Gastroesophageal sphincter (tissue), 4 donors: ENCODE results near the gene FAM117A. TPM values are rescaled to one million over a fixed set of nuclear protein-coding genes. Genes with fewer than 3 reads are reported as not detected.

Experiments
- ATAC-seq: fragments of 150-250 bp; one replicate; pipeline ENCODE4 v1.9.1; 2016; ENCODE audit warnings: mild to moderate bottlenecking, moderate library complexity
- H3K27ac ChIP-seq, 4 donors: fragments of 200-600 bp; sonication (generic) in 3 of 4; 1 replicate in 3 of 4; 2 replicates in 1 of 4; pipeline ENCODE4 v1.5.1; 2016 to 2019
- H3K27me3 ChIP-seq: fragments of 200-600 bp; sonication (generic); one replicate; pipeline ENCODE4 v1.5.1; 2019
- H3K36me3 ChIP-seq, 2 donors: fragments of 200-600 bp; sonication (generic); one replicate each; pipeline ENCODE4 v1.5.1; 2019; ENCODE audit warnings: control low read depth in 1 of 2
- H3K4me1 ChIP-seq, 3 donors: fragments of 200-600 bp; sonication (generic); 1 replicate in 2 of 3; 2 replicates in 1 of 3; pipeline ENCODE4 v1.5.1; 2016 to 2019; ENCODE audit warnings: control low read depth in 2 of 3
- H3K4me3 ChIP-seq, 2 donors: fragments of 200-600 bp; sonication (generic); one replicate each; pipeline ENCODE4 v1.5.1; 2019; ENCODE audit warnings: mild to moderate bottlenecking in 1 of 2, moderate library complexity in 1 of 2
- H3K9me3 ChIP-seq, 3 donors: fragments of 200-600 bp; sonication (generic); one replicate each; pipeline ENCODE4 v1.5.1; 2017 to 2019; ENCODE audit warnings: control low read depth in 2 of 3
- CTCF ChIP-seq, 4 experiments: fragments of 200-600 bp in 2 of 4; fragments of 450-650 bp in 2 of 4; sonication (generic) in 1 of 4; IDR thresholded peaks; one replicate each; pipeline ENCODE4 v1.5.1; 2017 to 2019; ENCODE audit warnings: antibody characterized with exemption in 4 of 4, mild to moderate bottlenecking in 2 of 4, moderate library complexity in 2 of 4
- EP300 ChIP-seq: sonication (generic); formaldehyde crosslinking; IDR thresholded peaks from one replicate; pipeline ENCODE4 v1.6.1; 2017; ENCODE audit warnings: antibody characterized with exemption, mild to moderate bottlenecking
- POLR2A ChIP-seq, 2 donors: fragments of 450-650 bp; IDR thresholded peaks; one replicate each; pipeline ENCODE4 v1.6.1; 2017; ENCODE audit warnings: antibody characterized with exemption in 2 of 2, mild to moderate bottlenecking in 2 of 2, moderate library complexity in 1 of 2
- POLR2AphosphoS5 ChIP-seq: sonication (generic); formaldehyde crosslinking; IDR thresholded peaks from one replicate; pipeline ENCODE4 v1.6.1; 2017; ENCODE audit warnings: antibody characterized with exemption
- WGBS, 2 donors: methylation state at CpG; one replicate each; pipeline ENCODE4 v1.1.5; 2018; ENCODE audit warnings: low coverage in 1 of 2; 5-methylcytosine and 5-hydroxymethylcytosine counted together
- total RNA-seq, 4 donors: library from RNA; depleted of rRNA; stranded (reverse); fragments of >200 nt; gene quantifications; one replicate each; pipeline ENCODE4 v1.1.0, GENCODE V29; 2016

The FAM117A gene
- total RNA-seq, 4 donors from 2014 or later = 12.4 to 39.5 (median 19.8) TPM

GRCh38 chr17:49779156-49779738, 15.3 kb upstream of the FAM117A start:
- no peak overlapping the region for H3K4me3 ChIP-seq
- TF ChIP-seq POLR2A (IDR thresholded peaks at IDR 0.05) = no peak
- no peak for TF ChIP-seq CTCF (IDR thresholded peaks at IDR 0.05)
- no peak for TF ChIP-seq POLR2AphosphoS5
- TF ChIP-seq EP300 = no peak
- H3K27me3 ChIP-seq = no peaks in the 10 kb centered on the region
- H3K27ac ChIP-seq = peak overlapping the region; percentile 0 to 78 (median 66)
- peaks cover 21 to 95% (median 48%) of the 10 kb centered on the region in 3 donors for H3K4me1 ChIP-seq
- H3K36me3 ChIP-seq = no peaks in the 10 kb centered on the region
- 60 to 86% methylated on average over 1 to 2 of the region's 2 CpGs for WGBS, 2 donors
- H3K9me3 ChIP-seq = no peaks in the 10 kb centered on the region
- no peak for ATAC-seq

GRCh38 chr17:49777563-49777962, 13.6 kb upstream of the FAM117A start:
- Histone ChIP-seq H3K36me3 (no peaks in the 10 kb centered on the region), H3K27ac (peak overlapping the region in 3 of 4 donors; percentile 82 to 86 (median 84)), H3K9me3 (no peaks in the 10 kb centered on the region), H3K4me3 (no peak overlapping the region), H3K27me3 (no peaks in the 10 kb centered on the region), H3K4me1 (peaks cover 18 to 78% (median 35%) of the 10 kb centered on the region in 3 donors)
- no peak for ATAC-seq
- TF ChIP-seq EP300 = no peak
- TF ChIP-seq CTCF (IDR thresholded peaks at IDR 0.05) = no peak
- TF ChIP-seq POLR2A (IDR thresholded peaks at IDR 0.05) = no peak
- TF ChIP-seq POLR2AphosphoS5 = no peak
- WGBS, 2 donors = 80% methylated on average over 1 of the region's 2 CpGs; no CpG with 5 or more reads in 1 of the 2 donors

GRCh38 chr17:49776551-49777300, 12.8 kb upstream of the FAM117A start:
- H3K27me3 ChIP-seq = no peaks in the 10 kb centered on the region
- peak overlapping the region; percentile 81 to 86 (median 83) for H3K27ac ChIP-seq
- TF ChIP-seq EP300 (no peak), POLR2AphosphoS5 (peak; percentile 23)
- peak; percentile 67 for ATAC-seq
- no peaks in the 10 kb centered on the region for H3K36me3 ChIP-seq
- H3K4me3 ChIP-seq = peak overlapping the region in 1 of 2 donors; percentile 26
- no peaks in the 10 kb centered on the region for H3K9me3 ChIP-seq
- WGBS, 2 donors = 16 to 17% methylated on average over 1 to 8 of the region's 8 CpGs
- H3K4me1 ChIP-seq = peaks cover 17 to 70% (median 35%) of the 10 kb centered on the region in 3 donors

- Histone ChIP-seq H3K9me3 (no peaks in the 10 kb centered on the region), H3K27me3 (no peaks in the 10 kb centered on the region), H3K4me1 (peaks cover 17 to 61% (median 35%) of the 10 kb centered on the region in 3 donors), H3K4me3 (no peak overlapping the region), H3K27ac (peak overlapping the region; percentile 81 to 86 (median 83)), H3K36me3 (no peaks in the 10 kb centered on the region)
- ATAC-seq = peak; percentile 51
- TF ChIP-seq POLR2A (IDR thresholded peaks at IDR 0.05) (no peak), POLR2AphosphoS5 (peak; percentile 43)
- 67 to 81% methylated on average over 1 to 5 of the region's 8 CpGs for WGBS, 2 donors
These were observed 11.8 kb upstream of the FAM117A start for GRCh38 chr17:49775546-49776260.

GRCh38 chr17:49766918-49767530, 3.1 kb upstream of the FAM117A start:
- H3K4me1 ChIP-seq = peaks cover 0 to 22% (median 9%) of the 10 kb centered on the region in 3 donors
- no peaks in the 10 kb centered on the region for H3K36me3 ChIP-seq
- no peak for ATAC-seq
- TF ChIP-seq POLR2A (IDR thresholded peaks at IDR 0.05) = no peak
- TF ChIP-seq CTCF (IDR thresholded peaks at IDR 0.05) = no peak
- no peak for TF ChIP-seq EP300
- no peak for TF ChIP-seq POLR2AphosphoS5
- H3K9me3 ChIP-seq = no peaks in the 10 kb centered on the region
- no peak overlapping the region for H3K27ac ChIP-seq
- no peak overlapping the region for H3K4me3 ChIP-seq
- WGBS, 2 donors = 70 to 73% methylated on average over 1 to 2 of the region's 3 CpGs
- no peaks in the 10 kb centered on the region for H3K27me3 ChIP-seq
